Measurements from ENCODE around the gene HTT. TPM values are rescaled to one million over a fixed set of nuclear protein-coding genes. Genes with fewer than 3 reads are reported as not detected.
A peak's percentile ranks its signal among the peaks of the same experiment; 100 is the strongest.

The HTT gene
- total and polyA plus RNA-seq, 2 of the 13 experiments (the other 11 are each of a cell fraction or from before 2014, with no cell fraction given) = 17.5 to 19.5 TPM

GRCh38 chr4:3043282-3044020 is 31.0 kb upstream of the HTT start (continued):
- no peak for TF ChIP-seq ZNF567 (CRISPR knock-in tag; IDR thresholded peaks at IDR 0.05; ENCODE audit: borderline replicate concordance)
- no peak for TF ChIP-seq JUNB (CRISPR knock-in tag; IDR thresholded peaks at IDR 0.05; ENCODE audit: borderline replicate concordance)

- Histone ChIP-seq H4K20me1 (ENCODE audit: insufficient read depth, low read length) (no peaks in the 10 kb centered on the region), H3K4me1 (ENCODE audit: insufficient read depth, low read length) (peaks cover 49% of the 10 kb centered on the region), H3K27me3 (ENCODE audit: control insufficient read depth in 1 of 2, insufficient read depth in 2 of 2, low read length in 2 of 2) (peaks cover 2 to 10% of the 10 kb centered on the region in 2 experiments; a peak in 2 of 5 replicates), H2AFZ (ENCODE audit: low read length) (no peak overlapping the region), H3K27ac (ENCODE audit: extremely low read length, insufficient read depth, low read length) (no peak overlapping the region), H3K4me3 (replicated peaks in 1 of 3; ENCODE audit: insufficient read depth in 1 of 3, low read depth in 2 of 3, low read length in 3 of 3) (no peak overlapping the region; a peak in 3 of 6 replicates), H3K9me3 (ENCODE audit: low read length) (no peaks in the 10 kb centered on the region), H3K79me2 (ENCODE audit: insufficient read depth, low read length) (no peaks in the 10 kb centered on the region), H3K36me3 (replicated peaks in 1 of 2; ENCODE audit: control insufficient read depth in 1 of 2, insufficient read depth in 2 of 2, low read length in 2 of 2) (no peaks in the 10 kb centered on the region), H3K9ac (ENCODE audit: insufficient read depth, low read depth, low read length) (no peak overlapping the region), H3K4me2 (ENCODE audit: low read depth, low read length) (peak overlapping the region; percentile 50)
- no peak for FAIRE-seq
- intact Hi-C loops (cut with micrococcal nuclease; ENCODE audit: unreplicated experiment) = no loop called here
- DNase-seq (ENCODE audit: low spot score) = no peak
- ChIA-PET POLR2A (no interaction called here), CTCF (ENCODE audit: low intra/inter-chr PET ratio, low total read pairs) (no interaction called here)
- WGBS (ENCODE audit: low lambda C conversion rate) = 53% methylated on average over 11 of the region's 22 CpGs
- no TSS peak for BruUV-seq (replicated peaks)
- in situ Hi-C loops (cut with HindIII; ENCODE audit: extremely low pct_ligation_motif_present, low pct_unique_long_range_greater_than_20kb) = no loop called here
- ATAC-seq = no peak
- TF ChIP-seq ZNF274 (CRISPR knock-in tag; IDR thresholded peaks at IDR 0.05) (no peak), ZNF513 (CRISPR knock-in tag; conservative IDR thresholded peaks at IDR 0.05) (no peak), ZNF782 (CRISPR knock-in tag; IDR thresholded peaks at IDR 0.05; ENCODE audit: borderline replicate concordance) (no peak), ZC3H4 (CRISPR knock-in tag; IDR thresholded peaks at IDR 0.05; ENCODE audit: borderline replicate concordance) (no peak), SATB2 (CRISPR knock-in tag; IDR thresholded peaks at IDR 0.05) (no peak), ZNF430 (CRISPR knock-in tag; IDR thresholded peaks at IDR 0.05) (no peak), MAZ (IDR thresholded peaks at IDR 0.05; ENCODE audit: borderline replicate concordance, low read depth, low read length) (no peak), MAZ (CRISPR knock-in tag; IDR thresholded peaks at IDR 0.05; ENCODE audit: low read depth) (no peak), MATR3 (CRISPR knock-in tag; IDR thresholded peaks at IDR 0.05) (no peak), ZNF749 (CRISPR knock-in tag; IDR thresholded peaks at IDR 0.05; ENCODE audit: borderline replicate concordance) (no peak), TOE1 (CRISPR knock-in tag; IDR thresholded peaks at IDR 0.05) (no peak), ZMYM2 (CRISPR knock-in tag; IDR thresholded peaks at IDR 0.05) (no peak), ZBTB2 (CRISPR knock-in tag; IDR thresholded peaks at IDR 0.05; ENCODE audit: low read depth) (no peak), MTA1 (CRISPR knock-in tag; IDR thresholded peaks at IDR 0.05; ENCODE audit: borderline replicate concordance) (no peak), MAFF (IDR thresholded peaks at IDR 0.05; ENCODE audit: low read depth, low read length) (peak; percentile 40), RARA (CRISPR knock-in tag; IDR thresholded peaks at IDR 0.05) (peak; percentile 93), KDM5A (IDR thresholded peaks at IDR 0.05; ENCODE audit: borderline replicate concordance, low read length) (no peak)
Observed at GRCh38 chr4:3044870-3045819, 29.3 kb upstream of the HTT start.

Data from HepG2 (cell line).